Astrocyte of the cerebellum (primary cell): ENCODE measurements around the gene CELF4.

Experiments
- DNase-seq: peaks from one replicate; pipeline ENCODE4 v3.0.0-alpha.2; 2011; ENCODE audit warnings: low read depth
- H3K4me3 ChIP-seq: 2 replicates; pipeline ENCODE4 v1.5.1; 2011; ENCODE audit warnings: mild to moderate bottlenecking, low read depth, low read length, moderate library complexity
- in situ Hi-C: cut with HindIII; loops from 2 replicates; pipeline ENCODE4 v1.10.0; 2017; ENCODE audit warnings: low sequenced_read_pairs
- TF ChIP-seq, protein P1 (sequence below): IDR thresholded peaks from 2 replicates; pipeline ENCODE4 v1.5.1; 2012; ENCODE audit warnings: low read length, low read depth, moderate library complexity, mild to moderate bottlenecking; ENCODE audit errors: missing control alignments

CELF4 gene

DNA sequence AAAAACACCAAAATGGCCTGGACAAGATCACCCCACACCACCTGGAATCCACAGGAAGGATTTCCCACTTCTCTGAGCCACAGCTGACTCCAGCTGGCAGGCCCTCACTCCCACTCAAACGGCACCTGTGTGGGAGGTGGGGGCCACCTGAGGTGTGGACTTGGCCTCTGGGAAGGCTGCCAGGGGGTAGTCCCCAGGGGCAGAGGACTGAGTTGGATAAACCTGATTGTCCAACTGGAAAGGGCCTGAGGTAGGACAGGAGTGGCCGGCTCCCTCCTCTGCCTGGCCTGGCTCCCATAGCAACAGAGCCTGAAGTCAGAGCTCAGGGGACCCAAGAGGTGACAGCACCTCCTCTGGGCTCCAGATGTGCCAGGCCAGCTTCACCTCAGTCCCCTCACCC lies 300.2 kb downstream of the CELF4 start:
- TF ChIP-seq, protein P1, sequence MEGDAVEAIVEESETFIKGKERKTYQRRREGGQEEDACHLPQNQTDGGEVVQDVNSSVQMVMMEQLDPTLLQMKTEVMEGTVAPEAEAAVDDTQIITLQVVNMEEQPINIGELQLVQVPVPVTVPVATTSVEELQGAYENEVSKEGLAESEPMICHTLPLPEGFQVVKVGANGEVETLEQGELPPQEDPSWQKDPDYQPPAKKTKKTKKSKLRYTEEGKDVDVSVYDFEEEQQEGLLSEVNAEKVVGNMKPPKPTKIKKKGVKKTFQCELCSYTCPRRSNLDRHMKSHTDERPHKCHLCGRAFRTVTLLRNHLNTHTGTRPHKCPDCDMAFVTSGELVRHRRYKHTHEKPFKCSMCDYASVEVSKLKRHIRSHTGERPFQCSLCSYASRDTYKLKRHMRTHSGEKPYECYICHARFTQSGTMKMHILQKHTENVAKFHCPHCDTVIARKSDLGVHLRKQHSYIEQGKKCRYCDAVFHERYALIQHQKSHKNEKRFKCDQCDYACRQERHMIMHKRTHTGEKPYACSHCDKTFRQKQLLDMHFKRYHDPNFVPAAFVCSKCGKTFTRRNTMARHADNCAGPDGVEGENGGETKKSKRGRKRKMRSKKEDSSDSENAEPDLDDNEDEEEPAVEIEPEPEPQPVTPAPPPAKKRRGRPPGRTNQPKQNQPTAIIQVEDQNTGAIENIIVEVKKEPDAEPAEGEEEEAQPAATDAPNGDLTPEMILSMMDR = no peak
- in situ Hi-C loops = no loop called here
- H3K4me3 ChIP-seq = no peak overlapping the region
- DNase-seq = no peak

DNA sequence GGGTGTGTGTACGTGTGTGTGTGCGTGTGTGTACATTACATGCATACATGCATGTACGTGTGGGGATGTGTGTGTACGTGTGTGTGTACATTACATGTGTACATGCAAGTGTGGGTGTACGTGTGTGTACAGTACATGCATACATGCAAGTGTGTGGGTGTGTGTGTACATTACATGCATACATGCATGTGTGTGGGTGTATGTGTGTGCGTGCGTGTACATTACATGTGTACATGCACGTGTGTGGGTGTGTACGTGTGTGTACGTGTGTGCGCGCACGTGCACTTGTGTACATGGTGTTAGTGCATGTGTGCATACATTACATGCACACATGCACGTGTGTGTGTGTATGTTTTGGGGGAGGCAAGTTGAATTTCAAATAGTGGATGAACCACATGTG lies 300.6 kb downstream of the CELF4 start:
- no peak for DNase-seq
- in situ Hi-C loops = no loop called here
- TF ChIP-seq, protein P1 = no peak
- no peak overlapping the region for H3K4me3 ChIP-seq

DNA sequence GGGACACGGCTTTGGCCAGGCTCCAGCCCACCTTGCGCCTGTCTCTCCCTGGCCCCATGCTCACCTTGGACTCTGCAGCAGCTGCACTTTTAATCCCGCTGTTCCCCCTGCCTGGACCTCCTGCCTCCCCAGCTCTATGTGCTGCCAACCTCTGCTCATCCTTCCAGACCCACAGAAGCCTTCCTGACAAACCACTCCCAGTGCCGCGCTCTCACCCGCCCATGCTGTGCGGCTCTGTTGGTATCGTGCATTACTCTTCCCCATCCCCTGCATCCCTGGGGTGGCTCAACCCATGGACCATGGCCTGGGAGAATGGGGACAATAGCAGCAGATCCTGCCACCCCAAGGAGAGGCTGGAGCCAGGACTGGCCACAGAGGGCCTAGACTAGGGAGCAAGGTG lies 303.6 kb downstream of the CELF4 start:
- in situ Hi-C loops = no loop called here
- DNase-seq = no peak
- H3K4me3 ChIP-seq = no peak overlapping the region
- TF ChIP-seq, protein P1 = no peak

DNA sequence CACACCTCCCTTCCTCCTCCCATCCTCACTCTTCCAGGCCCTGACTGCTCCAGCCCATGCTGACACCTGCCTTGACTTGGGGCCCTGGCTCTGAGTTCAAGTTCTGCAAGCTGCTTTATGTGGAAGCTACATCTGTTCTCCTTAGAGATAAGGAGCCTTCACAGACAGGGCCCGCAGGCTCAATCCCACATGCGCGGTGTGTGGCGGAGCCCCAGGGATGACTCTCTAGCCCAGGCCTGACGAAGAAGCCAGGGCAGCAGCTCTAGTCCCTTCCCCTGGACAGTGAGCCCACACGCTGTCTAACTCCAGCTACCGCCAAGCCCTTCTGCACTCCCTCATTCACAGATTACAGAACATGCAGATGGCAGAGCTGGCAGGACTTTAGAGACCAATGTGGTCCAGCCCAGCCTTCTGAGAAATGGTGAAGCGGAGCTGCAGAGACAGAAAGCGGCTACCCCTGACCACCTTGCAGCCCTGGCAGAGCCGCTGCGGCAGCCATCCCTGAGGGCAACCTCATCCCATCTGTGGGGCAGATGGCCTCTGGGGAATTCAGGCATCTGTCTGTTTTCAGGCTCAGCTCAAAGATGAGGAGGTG lies 304.3 kb downstream of the CELF4 start:
- TF ChIP-seq, protein P1 = no peak
- in situ Hi-C loops = no loop called here
- no peak for DNase-seq
- H3K4me3 ChIP-seq = no peak overlapping the region

DNA sequence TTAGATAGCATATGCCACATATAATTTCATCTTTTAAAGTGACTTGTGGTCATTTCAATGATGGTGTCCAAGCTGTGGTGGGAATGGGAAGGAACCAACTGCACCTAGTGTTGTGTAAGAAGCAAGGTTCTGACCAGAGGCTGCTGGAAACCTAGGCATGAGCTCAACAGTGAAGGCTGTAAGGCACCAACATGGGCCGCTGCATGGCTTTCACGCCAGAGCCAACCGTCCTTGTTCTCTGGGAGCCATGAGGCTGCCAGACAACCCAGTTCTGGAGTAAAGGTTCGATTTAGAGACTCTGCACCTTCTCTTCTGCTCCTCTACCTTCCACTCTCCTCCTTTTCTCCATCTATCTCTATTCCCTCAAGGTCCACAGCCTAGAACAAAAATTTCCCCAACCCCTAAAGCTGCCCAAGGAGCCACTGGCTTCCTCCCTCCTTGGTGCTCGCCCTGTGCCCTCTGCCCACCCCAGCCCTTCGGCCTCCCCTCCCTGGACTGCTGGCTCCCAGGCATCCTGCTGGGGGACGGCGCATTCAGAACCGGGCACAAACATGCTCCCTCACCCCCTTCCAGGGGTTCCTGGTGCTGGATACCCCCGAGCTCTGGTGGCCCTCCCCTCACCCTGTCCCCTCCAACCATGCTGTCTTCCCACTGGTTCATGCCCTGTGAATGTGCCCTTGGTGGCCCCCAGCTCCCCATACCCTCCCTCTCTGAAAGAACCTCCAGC lies 305.1 kb downstream of the CELF4 start:
- DNase-seq = no peak
- no peak overlapping the region for H3K4me3 ChIP-seq
- TF ChIP-seq, protein P1 = no peak
- in situ Hi-C loops = no loop called here

DNA sequence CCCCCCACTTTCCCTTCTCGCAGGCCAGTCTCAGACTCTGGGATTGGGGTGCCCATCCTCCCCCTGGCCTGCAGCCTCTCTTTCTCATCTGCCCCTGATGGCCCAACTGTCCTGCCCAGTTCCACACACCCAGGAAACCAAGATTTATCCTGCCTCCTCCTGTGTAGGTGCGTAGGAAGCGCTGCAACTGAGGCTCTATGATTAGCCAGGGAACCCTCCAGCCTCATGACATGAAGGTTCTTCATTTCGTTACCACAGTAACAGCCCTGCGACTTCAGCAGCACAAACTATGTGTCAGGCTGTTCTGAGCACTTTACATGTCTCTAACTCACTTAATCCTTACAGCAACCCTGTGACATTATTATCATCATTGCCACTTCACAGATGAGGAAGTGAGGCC lies 305.9 kb downstream of the CELF4 start:
- in situ Hi-C loops = no loop called here
- DNase-seq = no peak
- H3K4me3 ChIP-seq = no peak overlapping the region
- TF ChIP-seq, protein P1 = no peak
